ENCODE measurements around the gene CRHR2. TPM values are rescaled to one million over a fixed set of nuclear protein-coding genes. Genes with fewer than 3 reads are reported as not detected.

CRHR2 gene
- polyA plus RNA-seq, 1 donor from 2014 or later, result 0.15 TPM

DNA sequence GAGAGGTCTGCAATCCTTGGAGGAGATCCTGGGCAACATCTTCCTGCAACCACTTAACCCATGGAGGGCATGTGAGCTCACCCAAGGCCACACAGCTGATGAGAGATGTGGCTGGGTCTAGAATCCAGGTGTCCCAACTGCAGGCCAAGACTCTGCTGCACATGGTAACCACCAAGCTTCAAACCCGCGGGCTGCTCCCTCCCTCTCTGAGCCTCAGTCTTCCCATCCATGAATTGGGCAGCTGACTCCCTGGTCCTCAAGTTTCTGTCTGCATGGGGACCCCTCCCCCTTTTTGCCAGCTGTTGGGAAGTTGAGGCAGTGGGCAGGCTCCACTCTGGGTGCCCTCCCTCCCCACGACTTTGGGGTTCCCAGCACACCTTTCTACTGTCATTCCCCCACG, 48.7 kb upstream of the CRHR2 start:
- H2AFZ ChIP-seq (ENCODE audit: low read depth, low read length), result no peak overlapping the region
- H3K9me3 ChIP-seq (ENCODE audit: low read length), result no peaks in the 10 kb centered on the region
- no peaks in the 10 kb centered on the region for H3F3A ChIP-seq (ENCODE audit: insufficient read depth, low read length, poor library complexity, severe bottlenecking)
- H3K27ac ChIP-seq (ENCODE audit: low read length), result no peak overlapping the region
- H4K20me1 ChIP-seq (ENCODE audit: insufficient read depth), result no peaks in the 10 kb centered on the region
- H3K9me2 ChIP-seq (ENCODE audit: insufficient read depth, low read length), result no peaks in the 10 kb centered on the region
- H3K4me3 ChIP-seq (ENCODE audit: low read length), result no peak overlapping the region
- no peak overlapping the region for H3K4me2 ChIP-seq (ENCODE audit: low read length)
- no peaks in the 10 kb centered on the region for H3K27me3 ChIP-seq (ENCODE audit: insufficient read depth, low read depth, low read length)
- H3K79me2 ChIP-seq (replicated peaks; ENCODE audit: insufficient read depth, low read length), result no peaks in the 10 kb centered on the region
- no peaks in the 10 kb centered on the region for H3K36me3 ChIP-seq (ENCODE audit: insufficient read depth, low read length)
- no peak for TF ChIP-seq POLR2AphosphoS5 (IDR thresholded peaks at IDR 0.05)
- no peak for TF ChIP-seq MXI1 (conservative IDR thresholded peaks at IDR 0.05; ENCODE audit: poor library complexity, severe bottlenecking)
- TF ChIP-seq EP300 (conservative IDR thresholded peaks at IDR 0.05; ENCODE audit: poor library complexity, severe bottlenecking), result no peak
- TF ChIP-seq, protein P1, sequence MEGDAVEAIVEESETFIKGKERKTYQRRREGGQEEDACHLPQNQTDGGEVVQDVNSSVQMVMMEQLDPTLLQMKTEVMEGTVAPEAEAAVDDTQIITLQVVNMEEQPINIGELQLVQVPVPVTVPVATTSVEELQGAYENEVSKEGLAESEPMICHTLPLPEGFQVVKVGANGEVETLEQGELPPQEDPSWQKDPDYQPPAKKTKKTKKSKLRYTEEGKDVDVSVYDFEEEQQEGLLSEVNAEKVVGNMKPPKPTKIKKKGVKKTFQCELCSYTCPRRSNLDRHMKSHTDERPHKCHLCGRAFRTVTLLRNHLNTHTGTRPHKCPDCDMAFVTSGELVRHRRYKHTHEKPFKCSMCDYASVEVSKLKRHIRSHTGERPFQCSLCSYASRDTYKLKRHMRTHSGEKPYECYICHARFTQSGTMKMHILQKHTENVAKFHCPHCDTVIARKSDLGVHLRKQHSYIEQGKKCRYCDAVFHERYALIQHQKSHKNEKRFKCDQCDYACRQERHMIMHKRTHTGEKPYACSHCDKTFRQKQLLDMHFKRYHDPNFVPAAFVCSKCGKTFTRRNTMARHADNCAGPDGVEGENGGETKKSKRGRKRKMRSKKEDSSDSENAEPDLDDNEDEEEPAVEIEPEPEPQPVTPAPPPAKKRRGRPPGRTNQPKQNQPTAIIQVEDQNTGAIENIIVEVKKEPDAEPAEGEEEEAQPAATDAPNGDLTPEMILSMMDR (IDR thresholded peaks at IDR 0.05; ENCODE audit: poor library complexity, severe bottlenecking), result no peak
- no peak for TF ChIP-seq RAD21 (conservative IDR thresholded peaks at IDR 0.05)
- no peak overlapping the region for H3K9ac ChIP-seq (ENCODE audit: low read length)

DNA sequence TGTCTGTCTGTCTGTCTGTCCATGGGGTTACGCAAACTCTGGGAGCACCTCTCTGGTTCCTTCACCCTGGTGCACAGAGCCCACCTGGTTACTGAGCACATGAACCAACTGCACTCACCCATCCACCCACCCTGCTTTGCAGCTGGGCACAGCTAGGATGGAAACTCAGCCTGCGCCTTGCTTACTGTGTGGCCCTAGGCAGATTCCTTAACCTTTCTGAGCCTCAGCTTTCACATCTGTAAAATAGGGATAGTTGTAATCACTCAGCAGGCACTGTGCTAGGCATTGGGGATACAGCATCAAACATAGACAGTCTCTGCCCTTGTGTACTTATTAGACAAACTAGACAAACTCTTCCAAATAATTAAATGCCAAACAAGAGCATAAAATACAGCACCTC, 47.8 kb upstream of the CRHR2 start:
- H3K9me2 ChIP-seq (ENCODE audit: insufficient read depth, low read length), result no peaks in the 10 kb centered on the region
- H3K4me3 ChIP-seq (ENCODE audit: low read length), result no peak overlapping the region
- no peaks in the 10 kb centered on the region for H3K79me2 ChIP-seq (replicated peaks; ENCODE audit: insufficient read depth, low read length)
- no peak overlapping the region for H3K27ac ChIP-seq (ENCODE audit: low read length)
- TF ChIP-seq SMC3 (conservative IDR thresholded peaks at IDR 0.05; ENCODE audit: poor library complexity), result no peak
- H3F3A ChIP-seq (ENCODE audit: insufficient read depth, low read length, poor library complexity, severe bottlenecking), result no peaks in the 10 kb centered on the region
- no peak overlapping the region for H3K4me2 ChIP-seq (ENCODE audit: low read length)
- H4K20me1 ChIP-seq (ENCODE audit: insufficient read depth), result no peaks in the 10 kb centered on the region
- H3K27me3 ChIP-seq (ENCODE audit: insufficient read depth, low read depth, low read length), result no peaks in the 10 kb centered on the region
- H3K9ac ChIP-seq (ENCODE audit: low read length), result no peak overlapping the region
- no peak overlapping the region for H2AFZ ChIP-seq (ENCODE audit: low read depth, low read length)
- no peaks in the 10 kb centered on the region for H3K9me3 ChIP-seq (ENCODE audit: low read length)
- H3K36me3 ChIP-seq (ENCODE audit: insufficient read depth, low read length), result no peaks in the 10 kb centered on the region

DNA sequence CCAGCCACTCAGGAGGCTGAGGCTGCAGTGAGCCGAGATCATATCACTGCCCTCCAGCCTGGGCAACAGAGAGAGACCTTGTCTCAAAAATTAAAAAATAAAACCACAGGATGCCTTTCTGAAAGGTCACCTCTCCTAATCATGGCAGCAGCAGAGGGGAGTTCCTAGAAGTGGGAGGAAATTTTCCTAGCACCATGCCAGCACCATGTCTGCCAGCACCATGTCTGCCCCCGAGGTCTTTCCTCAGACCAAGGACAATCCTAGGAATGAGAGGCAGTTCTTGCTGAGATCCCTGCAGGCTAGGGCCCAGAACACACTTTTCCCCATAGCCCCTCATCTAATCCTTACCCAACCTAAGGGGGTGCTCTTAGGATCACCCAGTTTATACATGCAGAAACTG, 47.4 kb upstream of the CRHR2 start:
- Histone ChIP-seq H3K4me2 (ENCODE audit: low read length) (no peak overlapping the region), H3K9me2 (ENCODE audit: insufficient read depth, low read length) (no peaks in the 10 kb centered on the region), H3K36me3 (ENCODE audit: insufficient read depth, low read length) (no peaks in the 10 kb centered on the region), H2AFZ (ENCODE audit: low read depth, low read length) (no peak overlapping the region), H3K27ac (ENCODE audit: low read length) (no peak overlapping the region), H3K27me3 (ENCODE audit: insufficient read depth, low read depth, low read length) (no peaks in the 10 kb centered on the region), H3F3A (ENCODE audit: insufficient read depth, low read length, poor library complexity, severe bottlenecking) (no peaks in the 10 kb centered on the region), H4K20me1 (ENCODE audit: insufficient read depth) (no peaks in the 10 kb centered on the region), H3K9ac (ENCODE audit: low read length) (no peak overlapping the region), H3K9me3 (ENCODE audit: low read length) (no peaks in the 10 kb centered on the region), H3K79me2 (replicated peaks; ENCODE audit: insufficient read depth, low read length) (no peaks in the 10 kb centered on the region), H3K4me3 (ENCODE audit: low read length) (no peak overlapping the region)
- no peak for TF ChIP-seq RAD21 (conservative IDR thresholded peaks at IDR 0.05)
- no peak for TF ChIP-seq EP300 (conservative IDR thresholded peaks at IDR 0.05; ENCODE audit: poor library complexity, severe bottlenecking)
- TF ChIP-seq POLR2AphosphoS5 (IDR thresholded peaks at IDR 0.05), result no peak
- no peak for TF ChIP-seq TAF1 (IDR thresholded peaks at IDR 0.05; ENCODE audit: low read depth)
- TF ChIP-seq SMC3 (conservative IDR thresholded peaks at IDR 0.05; ENCODE audit: poor library complexity), result no peak
- no peak for TF ChIP-seq MXI1 (conservative IDR thresholded peaks at IDR 0.05; ENCODE audit: poor library complexity, severe bottlenecking)
- TF ChIP-seq, protein P1 (IDR thresholded peaks at IDR 0.05; ENCODE audit: poor library complexity, severe bottlenecking), result no peak
- no peak for TF ChIP-seq EZH2 (IDR thresholded peaks at IDR 0.05; ENCODE audit: borderline replicate concordance, insufficient read depth, low read length, poor library complexity, severe bottlenecking)
- TF ChIP-seq, protein P2, sequence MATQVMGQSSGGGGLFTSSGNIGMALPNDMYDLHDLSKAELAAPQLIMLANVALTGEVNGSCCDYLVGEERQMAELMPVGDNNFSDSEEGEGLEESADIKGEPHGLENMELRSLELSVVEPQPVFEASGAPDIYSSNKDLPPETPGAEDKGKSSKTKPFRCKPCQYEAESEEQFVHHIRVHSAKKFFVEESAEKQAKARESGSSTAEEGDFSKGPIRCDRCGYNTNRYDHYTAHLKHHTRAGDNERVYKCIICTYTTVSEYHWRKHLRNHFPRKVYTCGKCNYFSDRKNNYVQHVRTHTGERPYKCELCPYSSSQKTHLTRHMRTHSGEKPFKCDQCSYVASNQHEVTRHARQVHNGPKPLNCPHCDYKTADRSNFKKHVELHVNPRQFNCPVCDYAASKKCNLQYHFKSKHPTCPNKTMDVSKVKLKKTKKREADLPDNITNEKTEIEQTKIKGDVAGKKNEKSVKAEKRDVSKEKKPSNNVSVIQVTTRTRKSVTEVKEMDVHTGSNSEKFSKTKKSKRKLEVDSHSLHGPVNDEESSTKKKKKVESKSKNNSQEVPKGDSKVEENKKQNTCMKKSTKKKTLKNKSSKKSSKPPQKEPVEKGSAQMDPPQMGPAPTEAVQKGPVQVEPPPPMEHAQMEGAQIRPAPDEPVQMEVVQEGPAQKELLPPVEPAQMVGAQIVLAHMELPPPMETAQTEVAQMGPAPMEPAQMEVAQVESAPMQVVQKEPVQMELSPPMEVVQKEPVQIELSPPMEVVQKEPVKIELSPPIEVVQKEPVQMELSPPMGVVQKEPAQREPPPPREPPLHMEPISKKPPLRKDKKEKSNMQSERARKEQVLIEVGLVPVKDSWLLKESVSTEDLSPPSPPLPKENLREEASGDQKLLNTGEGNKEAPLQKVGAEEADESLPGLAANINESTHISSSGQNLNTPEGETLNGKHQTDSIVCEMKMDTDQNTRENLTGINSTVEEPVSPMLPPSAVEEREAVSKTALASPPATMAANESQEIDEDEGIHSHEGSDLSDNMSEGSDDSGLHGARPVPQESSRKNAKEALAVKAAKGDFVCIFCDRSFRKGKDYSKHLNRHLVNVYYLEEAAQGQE (IDR thresholded peaks at IDR 0.05; ENCODE audit: borderline replicate concordance), result no peak

Data from neural cell (in vitro differentiated cells).